ENCODE data around the gene ITPKB. TPM values are rescaled to one million over a fixed set of nuclear protein-coding genes. Genes with fewer than 3 reads are reported as not detected.

ITPKB gene
- total and polyA plus RNA-seq, 2 experiments from 2014 or later = 0.31 to 5.2 TPM

- TF ChIP-seq REST (IDR thresholded peaks at IDR 0.05; ENCODE audit: unreplicated experiment) = no peak
- no peak for TF ChIP-seq JUNB (IDR thresholded peaks at IDR 0.05; ENCODE audit: unreplicated experiment)
- TF ChIP-seq ZNF114 (CRISPR knock-in tag; IDR thresholded peaks at IDR 0.05) = no peak
- no peak for TF ChIP-seq EZH2phosphoT487 (IDR thresholded peaks at IDR 0.05; ENCODE audit: unreplicated experiment)
- TF ChIP-seq EZH2 (IDR thresholded peaks at IDR 0.05; ENCODE audit: low read depth, unreplicated experiment) = no peak
- no peak for TF ChIP-seq ZNF331 (CRISPR knock-in tag; IDR thresholded peaks at IDR 0.05; ENCODE audit: low read depth)
These were observed 122.4 kb downstream of the ITPKB start (continued) for GRCh38 chr1:226616636-226617035.

GRCh38 chr1:226615876-226616275 lies 123.2 kb downstream of the ITPKB start:
- Mint-ChIP-seq H3K27me3 (ENCODE audit: insufficient read depth, low read depth, poor library complexity) (peaks cover 6% of the 10 kb centered on the region), H3K4me1 (no peaks in the 10 kb centered on the region; the same call in 2 of the 3 replicates), H3K4me3 (no peak overlapping the region), H3K36me3 (ENCODE audit: low read depth) (no peaks in the 10 kb centered on the region; the same call in 2 of the 3 replicates), H3K9me3 (peaks cover 26% of the 10 kb centered on the region), H3K27ac (no peak overlapping the region)
- ATAC-seq (no peak), DNase-seq (ENCODE audit: low spot score) (no peak)
- H4K20me1 ChIP-seq (replicated peaks; ENCODE audit: insufficient read depth) = no peaks in the 10 kb centered on the region
- no peaks in the 10 kb centered on the region for H3K4me1 ChIP-seq (ENCODE audit: insufficient read depth)
- H3K4me3 ChIP-seq = no peak overlapping the region
- no peaks in the 10 kb centered on the region for H3F3A ChIP-seq (replicated peaks; ENCODE audit: low read depth)
- H2AFZ ChIP-seq = no peak overlapping the region
- no peaks in the 10 kb centered on the region for H3K9me2 ChIP-seq (ENCODE audit: insufficient read depth)
- no peaks in the 10 kb centered on the region for H3K27me3 ChIP-seq (ENCODE audit: insufficient read depth)
- H3K79me2 ChIP-seq (replicated peaks; ENCODE audit: insufficient read depth) = no peaks in the 10 kb centered on the region
- no peak overlapping the region for H3K27ac ChIP-seq (ENCODE audit: low read depth)
- no peaks in the 10 kb centered on the region for H3K36me3 ChIP-seq (ENCODE audit: insufficient read depth)
- no peak overlapping the region for H3K4me2 ChIP-seq
- TF ChIP-seq CTCF (conservative IDR thresholded peaks at IDR 0.05; ENCODE audit: low read depth in 2 of 2) (no peak), JUNB (IDR thresholded peaks at IDR 0.05; ENCODE audit: unreplicated experiment) (no peak), ZNF331 (CRISPR knock-in tag; IDR thresholded peaks at IDR 0.05; ENCODE audit: low read depth) (no peak), REST (IDR thresholded peaks at IDR 0.05; ENCODE audit: unreplicated experiment) (no peak), ZNF462 (CRISPR knock-in tag; IDR thresholded peaks at IDR 0.05) (no peak), NANOG (IDR thresholded peaks at IDR 0.05; ENCODE audit: borderline replicate concordance) (no peak), POLR2AphosphoS5 (IDR thresholded peaks at IDR 0.05; ENCODE audit: low read depth) (no peak)

Measured in GM23338 (cell line).